ENCODE results near the gene MDC1. TPM values are rescaled to one million over a fixed set of nuclear protein-coding genes. Genes with fewer than 3 reads are reported as not detected.

The MDC1 gene
- total and polyA plus RNA-seq, 8 donors = 28.2 to 53.6 (median 48.8) TPM

DNA sequence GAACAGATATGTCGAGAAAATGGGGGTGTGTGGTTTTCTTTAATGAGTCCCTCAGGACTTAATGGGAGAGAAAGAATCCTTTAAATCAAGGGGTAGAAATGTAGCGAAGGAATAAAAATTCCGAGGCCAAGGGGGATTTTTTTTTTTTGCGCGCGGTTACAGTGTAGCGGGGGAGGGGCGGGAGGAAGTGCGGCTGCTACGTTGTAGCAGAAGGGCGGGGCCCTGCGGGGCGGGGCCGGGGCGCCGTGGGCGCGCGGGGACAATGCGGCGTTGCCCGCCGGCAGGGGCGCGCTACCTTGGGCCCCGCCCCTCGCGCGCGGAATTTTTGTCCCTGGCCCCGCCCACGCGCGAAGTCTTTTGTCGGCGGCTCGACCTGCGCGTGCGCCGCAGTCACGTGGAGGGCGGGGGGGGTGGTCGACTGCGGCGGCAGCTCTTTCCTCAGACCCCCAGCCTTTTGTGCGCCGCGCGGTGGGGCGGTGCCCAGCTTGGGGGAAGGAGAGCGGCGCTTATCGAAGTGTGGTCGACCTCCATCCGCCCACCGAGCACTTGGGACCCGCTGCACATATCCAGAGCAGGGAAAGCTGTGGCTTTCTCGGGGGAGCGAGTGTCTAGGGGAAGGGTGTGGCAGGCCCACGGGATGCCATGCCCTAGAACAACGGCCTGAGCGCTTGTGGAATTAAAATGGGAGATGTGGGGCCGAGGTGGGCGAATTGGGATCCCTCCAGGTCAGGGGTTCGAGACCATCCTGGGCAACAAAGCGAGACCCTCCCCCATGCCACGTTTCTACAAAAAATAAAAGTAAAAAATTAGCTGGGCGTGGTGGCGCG, 4.3 kb upstream of the MDC1 start:
- Histone ChIP-seq H3K27ac (peak overlapping the region; percentile 94), H3K27me3 (no peaks in the 10 kb centered on the region), H3K36me3 (peaks cover 8 to 48% of the 10 kb centered on the region in 2 donors), H3K4me3 (peak overlapping the region; percentile 80), H3K4me1 (peaks cover 30 to 72% of the 10 kb centered on the region in 2 donors), H3K9me3 (no peaks in the 10 kb centered on the region)
- ATAC-seq (peak; percentile 74), DNase-seq (peak; percentile 89 to 97 (median 94))
- intact Hi-C loops (cut with DNase I) = loop anchor here in 1 of 2 donors (2.0 kb wide), 1 partner anchor 43 kb away; no protein-coding TSS in a partner anchor
- peak; percentile 46 to 72 for TF ChIP-seq CTCF (IDR thresholded peaks at IDR 0.05)

- intact Hi-C loops (cut with DNase I) = no loop called here
- Histone ChIP-seq H3K27me3 (no peaks in the 10 kb centered on the region), H3K4me3 (peak overlapping the region; percentile 80), H3K9me3 (no peaks in the 10 kb centered on the region), H3K36me3 (peaks cover 8 to 42% of the 10 kb centered on the region in 2 donors), H3K4me1 (peaks cover 33 to 73% of the 10 kb centered on the region in 2 donors), H3K27ac (peak overlapping the region; percentile 94)
- DNase-seq (peak; percentile 52 to 89 (median 80)), ATAC-seq (peak; percentile 32)
- no peak for TF ChIP-seq CTCF (IDR thresholded peaks at IDR 0.05)
Observed at GRCh38 chr6:30720738-30721197, 3.7 kb upstream of the MDC1 start.

- Histone ChIP-seq H3K4me1 (peaks cover 33 to 73% of the 10 kb centered on the region in 2 donors), H3K9me3 (no peaks in the 10 kb centered on the region), H3K27me3 (no peaks in the 10 kb centered on the region), H3K36me3 (peaks cover 8 to 35% of the 10 kb centered on the region in 2 donors), H3K27ac (peak within 1 kb of the TSS; percentile 94), H3K4me3 (peak within 1 kb of the TSS; percentile 80)
- intact Hi-C loops (cut with DNase I) = no loop called here
- ATAC-seq = peak; percentile 79
- peak; percentile 95 to 99 (median 98) for DNase-seq
- no peak for TF ChIP-seq CTCF (IDR thresholded peaks at IDR 0.05)
Observed at GRCh38 chr6:30719791-30720737, 3.0 kb upstream of the MDC1 start, which contains the start of gene TUBB. Gene TUBB (plus strand): TSS chr6:30720352. CDS start chr6:30720507, 155 bp downstream.

GRCh38 chr6:30719356-30719755, 2.3 kb upstream of the MDC1 start:
- intact Hi-C loops (cut with DNase I) = no loop called here
- H3K4me3 ChIP-seq = peak overlapping the region; percentile 80
- peak in 1 of 4 donors; percentile 20 for DNase-seq
- H3K27me3 ChIP-seq = no peaks in the 10 kb centered on the region
- peaks cover 33 to 66% of the 10 kb centered on the region in 2 donors for H3K4me1 ChIP-seq
- H3K27ac ChIP-seq = peak overlapping the region; percentile 94
- peaks cover 8 to 33% of the 10 kb centered on the region in 2 donors for H3K36me3 ChIP-seq
- H3K9me3 ChIP-seq = no peaks in the 10 kb centered on the region
- TF ChIP-seq CTCF (IDR thresholded peaks at IDR 0.05) = no peak
- no peak for ATAC-seq
